GM21825 (cell line): ENCODE measurements around the gene SLC9C1.

Experiments
- ATAC-seq: cut with Tn5 transposase; IDR thresholded peaks from one replicate; pipeline ENCODE4 v1.9.1; 2021; ENCODE audit warnings: mild to moderate bottlenecking, moderate library complexity; ENCODE audit not compliant: unreplicated experiment

The SLC9C1 gene

DNA sequence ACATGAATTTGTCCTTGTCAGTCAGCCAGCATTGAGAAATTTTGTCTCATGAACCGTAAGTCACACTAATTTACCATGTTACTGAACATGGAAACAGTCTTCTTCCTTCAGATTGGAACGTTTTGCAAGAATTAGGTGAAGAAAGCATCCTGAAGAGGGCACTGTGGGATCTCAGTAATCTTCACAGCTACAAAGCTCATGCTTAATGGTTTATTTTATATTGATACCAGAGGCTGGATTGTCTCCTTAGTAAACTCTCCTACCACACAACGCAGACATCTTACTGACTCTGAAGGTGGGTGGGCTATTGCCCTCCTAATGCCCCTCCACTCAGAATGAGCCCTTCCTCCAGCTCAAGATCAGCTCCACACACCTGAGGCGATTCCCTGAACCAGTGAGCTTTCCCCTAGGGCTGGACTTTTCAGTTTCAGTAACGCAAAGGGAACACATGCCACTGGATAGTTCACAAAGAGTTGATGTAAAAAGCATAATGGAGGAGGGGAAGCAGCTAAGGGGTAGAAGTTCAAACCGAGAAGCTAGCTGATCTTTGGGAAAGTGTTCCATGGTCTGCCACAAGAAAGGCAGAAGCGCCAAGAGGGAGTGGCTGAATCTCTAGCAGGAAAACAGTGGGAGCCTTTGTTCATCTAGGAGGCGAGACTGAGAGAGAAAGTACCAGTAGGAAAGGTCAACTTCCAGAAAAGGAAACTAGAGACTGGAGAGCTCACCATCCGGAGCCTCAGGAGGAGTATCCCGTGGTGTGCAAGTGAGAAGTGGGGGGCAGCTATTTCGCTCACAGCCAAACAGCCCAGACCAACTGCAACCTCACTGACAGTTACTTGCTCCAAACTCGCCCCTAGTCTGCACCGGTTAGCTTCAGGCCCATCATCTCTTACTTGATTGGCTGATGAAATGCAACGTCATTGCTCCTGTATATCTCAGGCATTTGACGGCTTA lies at the start of gene SLC9C1:
SLC9C1 (minus strand) TSS at position 849 of the 954 bp plus-strand sequence. CDS start 7,425 bp downstream, outside the sequence.
- ATAC-seq, result no peak

DNA sequence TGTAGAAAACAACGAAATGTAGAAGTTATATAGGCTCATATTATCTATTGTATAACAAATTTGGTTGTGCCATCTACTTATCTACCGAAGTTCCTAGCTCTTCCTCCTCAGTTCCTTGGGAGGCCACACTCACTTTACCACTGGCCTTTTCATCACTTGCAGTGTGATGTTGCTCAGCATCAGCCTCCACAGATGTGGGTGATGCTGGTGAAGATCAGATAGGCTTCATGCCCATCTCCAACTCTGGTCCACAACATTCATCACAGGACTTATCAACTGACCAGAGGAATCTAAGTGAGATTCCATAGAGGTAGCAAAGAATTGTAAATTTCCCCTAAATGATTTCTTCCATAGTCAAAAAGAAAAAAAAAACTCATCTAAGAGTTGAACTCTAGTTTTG lies 47.4 kb upstream of the SLC9C1 start:
- ATAC-seq, result no peak

DNA sequence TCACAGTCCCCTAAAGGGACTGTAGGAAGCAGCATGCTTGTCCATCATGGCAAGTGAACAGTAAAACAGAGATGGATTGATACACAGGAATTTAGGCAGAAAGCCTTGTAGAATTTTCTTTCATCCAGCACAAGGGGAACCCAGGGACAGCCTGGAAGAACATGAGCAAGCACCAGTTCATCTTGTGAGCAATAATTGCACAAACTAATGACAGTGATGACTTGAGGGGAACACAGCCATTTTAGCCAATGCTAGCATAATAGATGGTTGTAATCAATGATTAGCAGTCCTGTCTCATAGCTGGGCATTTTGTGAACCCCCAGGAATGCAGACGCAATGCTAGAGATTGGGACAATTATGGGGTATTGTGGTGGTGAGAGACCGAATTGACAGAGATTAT lies 45.6 kb upstream of the SLC9C1 start:
- no peak for ATAC-seq

DNA sequence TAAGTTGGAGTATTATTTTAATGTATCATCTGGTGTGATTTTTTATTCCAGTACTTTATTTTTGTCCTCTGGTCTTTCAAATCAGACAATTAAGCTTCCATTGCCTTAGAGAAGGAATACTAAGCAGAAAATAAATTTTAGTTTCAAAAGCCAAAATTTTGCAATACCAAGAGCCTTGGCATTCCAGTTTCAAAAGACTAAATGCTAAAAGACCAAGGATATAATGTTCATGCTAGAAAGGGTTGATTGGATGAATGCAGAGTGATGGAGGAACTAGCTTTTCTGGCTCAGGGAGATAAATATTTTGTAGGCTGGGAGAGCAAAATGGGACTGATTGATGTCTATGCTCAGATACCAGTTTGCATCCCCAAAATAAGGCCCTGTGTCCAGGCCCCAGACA lies 45.1 kb upstream of the SLC9C1 start:
- ATAC-seq, result no peak

DNA sequence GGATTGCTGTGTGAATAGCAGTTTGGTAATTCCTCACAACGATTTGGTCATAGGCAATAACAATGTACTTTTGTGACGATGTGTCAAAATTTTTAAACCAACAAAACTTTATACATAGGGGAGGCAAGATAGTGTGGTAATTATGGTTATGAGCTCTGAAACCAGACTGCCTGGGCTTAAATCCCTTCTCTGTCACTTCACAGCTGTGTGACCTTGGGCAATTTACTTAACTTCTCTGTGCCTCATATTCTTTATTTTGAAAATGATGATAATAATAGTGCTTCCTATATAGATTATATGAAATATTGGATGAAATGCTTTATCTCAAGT lies 44.7 kb upstream of the SLC9C1 start:
- no peak for ATAC-seq

DNA sequence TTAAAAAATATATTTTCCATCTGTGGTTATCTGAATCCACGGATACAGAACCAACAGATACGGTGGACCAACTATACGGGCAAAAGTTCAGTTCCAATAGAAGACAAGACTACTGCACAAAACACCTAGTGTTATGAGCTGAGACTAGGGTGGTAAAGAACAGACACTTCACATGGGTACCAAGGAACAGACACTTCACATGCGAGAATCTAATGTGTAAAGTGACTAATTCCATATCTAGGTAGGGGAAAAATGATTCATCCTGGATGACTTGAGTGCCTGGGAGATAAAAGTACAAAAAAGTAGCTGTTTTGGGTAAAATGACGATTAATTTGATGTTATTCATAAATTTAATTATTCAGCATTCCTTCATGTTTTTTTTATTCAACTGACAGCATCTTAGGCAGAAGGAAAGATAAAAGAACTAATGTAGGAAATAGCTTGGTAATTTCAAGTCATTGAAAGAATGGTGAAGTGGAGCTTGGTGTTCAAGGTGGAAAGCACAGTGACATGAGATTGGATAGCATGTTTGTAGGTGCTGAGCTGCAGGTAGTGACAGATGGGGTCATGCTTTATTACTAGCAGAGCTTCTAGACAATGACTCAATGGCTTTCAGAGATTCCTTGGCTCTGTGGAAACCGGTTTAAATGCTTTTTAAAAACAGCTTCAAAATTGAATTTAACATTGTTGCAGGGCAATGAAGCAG lies 44.2 kb upstream of the SLC9C1 start:
- ATAC-seq, result no peak

DNA sequence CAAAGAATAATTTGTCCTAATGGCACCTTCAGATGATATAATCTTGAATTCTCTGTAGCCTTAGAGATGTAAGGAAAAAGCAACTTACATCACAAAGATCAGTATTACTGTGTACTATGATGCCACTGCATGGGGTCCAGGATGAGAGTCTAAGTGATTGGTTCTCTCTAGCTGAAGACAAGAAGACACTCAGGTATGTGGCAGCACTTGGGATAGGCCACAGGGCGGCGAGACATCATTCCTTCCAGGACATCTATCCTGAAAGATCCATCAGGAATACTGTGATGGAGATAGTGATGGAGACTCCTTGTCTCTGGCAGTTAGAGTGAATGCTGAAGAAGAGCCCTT lies 41.4 kb upstream of the SLC9C1 start:
- no peak for ATAC-seq

DNA sequence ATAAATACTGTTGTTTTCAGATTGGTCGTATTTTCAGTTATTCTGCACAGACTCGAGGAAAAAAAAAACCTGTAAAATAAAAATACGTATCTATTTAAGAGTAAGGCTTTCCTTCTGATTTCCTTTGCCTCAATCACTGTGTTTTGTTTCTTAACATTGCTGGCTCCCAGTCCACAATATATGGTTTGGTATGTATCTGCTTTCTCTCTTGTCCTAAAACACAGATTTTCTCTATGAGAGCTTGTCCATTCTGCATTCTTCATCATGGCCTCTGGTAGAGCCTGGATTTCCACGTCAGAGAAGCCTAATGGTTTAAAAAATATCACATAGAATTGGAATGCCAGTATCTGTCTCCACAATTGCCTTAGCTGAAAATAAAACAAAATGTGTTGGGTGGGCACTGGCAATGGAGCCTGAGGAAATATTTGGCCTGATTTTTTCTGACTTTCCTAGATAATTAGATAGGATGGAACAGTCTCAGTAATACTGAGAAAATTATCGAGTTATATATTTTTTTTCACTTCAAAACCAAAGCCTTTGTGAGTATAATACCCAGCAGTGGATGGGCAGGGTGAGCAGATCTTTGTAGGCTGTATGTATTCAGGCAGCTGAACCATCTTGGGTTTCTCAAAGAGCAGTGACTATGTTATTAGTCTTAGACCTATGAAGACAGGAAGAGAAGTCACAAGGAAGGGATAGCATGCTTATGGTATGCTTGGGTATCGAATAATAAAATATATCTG lies 40.8 kb upstream of the SLC9C1 start:
- no peak for ATAC-seq

DNA sequence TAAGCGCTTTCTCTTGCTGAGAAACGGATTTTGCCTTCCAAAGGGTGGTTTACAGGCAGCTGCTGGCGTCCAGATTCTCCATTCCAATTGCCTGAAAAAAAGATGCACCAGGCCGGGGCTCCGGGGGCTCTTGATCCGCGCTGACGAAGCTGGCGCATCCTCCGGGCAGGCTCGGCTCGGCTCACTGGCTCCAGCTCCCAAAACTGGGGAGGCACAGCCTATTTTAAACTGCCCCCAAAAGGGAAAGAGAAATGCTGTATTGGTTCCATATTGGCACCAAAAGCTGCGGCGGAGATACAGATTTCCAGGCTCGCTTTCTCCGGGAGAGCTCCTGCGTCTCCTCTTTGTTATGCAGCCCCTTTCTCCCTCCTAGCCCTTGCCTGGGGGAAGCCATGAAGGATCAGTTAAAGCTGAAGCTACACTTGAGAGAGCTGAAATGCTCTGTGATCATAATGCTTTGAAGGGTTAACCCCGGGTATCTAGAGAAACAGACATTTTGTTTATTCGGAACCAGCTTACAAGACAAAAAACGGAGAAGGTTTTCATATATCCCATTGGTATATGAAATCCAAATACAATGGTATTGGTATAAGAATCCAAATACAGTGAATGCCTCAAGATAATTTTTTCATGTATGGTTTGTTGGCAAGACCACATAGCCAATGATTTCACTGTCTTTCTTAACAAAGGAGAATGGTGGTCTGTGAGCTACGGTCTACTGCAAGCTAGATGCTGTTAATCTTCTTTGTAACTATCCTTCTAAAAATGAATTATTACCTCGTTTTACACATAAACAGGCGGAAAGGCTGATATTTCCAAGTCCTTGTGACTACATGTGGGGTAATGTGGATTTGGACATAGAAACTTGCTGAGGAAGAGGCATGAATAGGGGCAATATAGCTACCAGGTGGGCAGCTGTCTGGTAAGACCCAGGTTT lies 39.6 kb upstream of the SLC9C1 start:
- ATAC-seq, result peak; percentile 46

DNA sequence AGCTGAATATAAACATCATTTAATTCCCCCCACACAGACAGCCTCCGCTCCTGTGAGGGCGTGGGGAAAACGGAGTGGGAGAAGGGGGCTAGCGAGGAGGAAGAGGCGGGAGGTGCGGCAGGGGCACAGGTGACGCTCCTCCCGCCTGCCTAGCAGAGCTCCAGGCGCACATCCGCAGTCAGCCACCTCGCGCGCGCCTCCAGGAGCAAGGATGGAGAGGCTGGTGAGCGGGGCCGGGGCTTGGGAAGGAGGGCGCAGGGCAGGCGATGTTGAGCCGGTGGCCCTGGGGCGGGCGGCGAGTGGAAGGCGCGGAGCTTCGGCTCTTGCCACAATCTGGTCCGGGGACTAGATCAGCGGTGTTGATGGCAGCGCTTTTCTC lies 39.0 kb upstream of the SLC9C1 start, which contains the start of gene CD200:
CD200 (plus strand) TSS at position 155 of the 379 bp plus-strand sequence; CDS start at position 212, 57 bp downstream.
- peak; percentile 54 for ATAC-seq

DNA sequence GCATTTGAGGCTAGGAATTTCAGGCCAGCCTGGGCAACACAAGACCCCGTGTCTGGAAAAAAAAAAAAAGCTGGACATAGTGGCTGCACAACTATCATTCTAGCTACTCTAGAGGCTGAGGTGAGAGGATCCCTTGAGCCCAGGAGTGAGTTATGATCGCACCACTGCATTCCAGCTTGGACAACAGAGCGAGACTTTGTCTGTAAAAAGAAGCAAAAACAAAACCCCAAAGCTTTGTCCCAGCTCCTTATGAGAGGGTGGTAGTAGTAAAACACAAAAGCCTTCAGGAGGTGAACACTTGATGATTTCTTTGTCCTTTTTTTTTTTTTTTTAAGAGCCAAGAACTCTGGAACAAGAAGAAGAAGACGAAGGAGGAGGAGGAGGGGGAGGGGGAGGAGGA lies 37.8 kb upstream of the SLC9C1 start:
- no peak for ATAC-seq

DNA sequence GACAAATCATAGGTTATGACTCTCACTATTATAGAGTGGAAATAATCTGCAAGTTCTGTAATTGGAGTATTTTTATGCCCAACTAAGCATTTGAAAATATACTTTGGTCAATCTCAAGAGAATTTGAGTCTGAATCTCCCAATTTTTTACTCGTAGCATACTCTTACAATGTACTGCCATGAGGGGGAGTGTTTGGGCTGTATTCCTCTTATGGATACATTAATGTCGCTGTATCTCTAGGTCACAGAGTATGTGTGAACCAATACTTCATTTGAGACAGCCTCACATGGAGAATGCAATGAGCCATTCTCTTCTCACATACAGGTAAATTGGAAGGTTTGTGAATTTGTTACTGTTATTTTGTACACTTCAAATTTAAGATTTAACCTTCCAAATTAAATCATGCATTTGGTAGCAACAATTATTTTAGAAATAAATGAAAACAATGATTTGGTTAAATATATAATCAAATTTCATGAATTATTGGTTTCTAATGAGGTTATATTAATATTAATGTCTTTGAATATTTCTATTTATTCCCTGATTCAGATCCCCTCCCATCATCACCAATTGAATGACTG lies 33.4 kb upstream of the SLC9C1 start:
- ATAC-seq, result peak; percentile 97

DNA sequence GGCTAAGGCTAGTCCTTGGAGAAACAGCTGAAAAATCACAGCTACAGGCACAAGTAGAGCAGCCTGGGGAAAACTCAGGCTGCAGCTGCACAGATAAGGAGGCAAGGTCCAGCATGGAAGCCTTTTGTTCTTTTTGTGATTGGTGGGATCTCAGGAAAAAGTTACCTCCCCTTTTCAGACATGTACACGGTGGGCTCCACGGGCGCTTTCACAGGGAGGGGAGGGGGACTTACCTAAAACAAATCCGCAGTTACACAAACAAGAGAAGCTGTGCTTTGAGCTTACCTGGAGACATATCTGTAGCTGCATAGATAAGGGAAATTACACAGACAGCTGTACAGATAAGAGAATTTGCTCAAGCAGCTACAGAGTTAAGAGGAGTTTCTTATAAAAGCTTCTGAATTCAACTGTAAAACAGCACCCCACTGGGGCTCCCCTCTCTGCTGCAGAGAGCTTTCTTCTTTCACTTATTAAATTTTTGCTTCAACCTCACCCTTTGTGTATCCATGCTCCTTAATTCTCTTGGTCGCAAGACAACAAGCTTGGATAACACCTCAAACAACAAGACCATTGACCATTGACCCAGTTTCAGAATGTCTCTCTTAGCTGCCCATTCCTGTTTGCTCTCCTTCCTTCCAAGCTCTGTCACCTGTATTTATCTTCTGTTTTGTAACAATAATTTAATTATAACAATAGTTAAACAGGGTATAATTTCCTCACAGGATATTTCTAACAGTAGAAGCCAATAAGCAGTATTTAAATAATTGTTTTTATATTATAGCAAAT lies 28.0 kb upstream of the SLC9C1 start:
- no peak for ATAC-seq

DNA sequence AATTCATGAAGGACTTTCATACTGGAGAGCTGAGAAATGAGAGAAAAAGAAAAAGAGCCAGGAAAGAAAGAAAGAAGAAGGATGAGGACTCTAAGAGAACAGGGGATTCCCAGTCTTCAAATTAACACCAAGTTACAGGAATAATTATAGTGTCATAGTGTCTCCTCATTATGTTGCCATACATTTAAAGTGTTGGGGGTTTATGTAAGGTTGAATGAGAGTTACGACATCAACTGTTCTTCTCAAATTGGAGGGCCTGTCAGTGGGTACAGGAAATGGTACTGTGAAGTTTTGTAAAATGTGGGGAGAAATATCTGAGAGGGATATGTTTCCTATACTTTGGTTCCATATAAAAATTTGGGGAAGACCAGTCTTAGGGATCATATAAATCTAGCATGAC lies 26.7 kb upstream of the SLC9C1 start:
- no peak for ATAC-seq

DNA sequence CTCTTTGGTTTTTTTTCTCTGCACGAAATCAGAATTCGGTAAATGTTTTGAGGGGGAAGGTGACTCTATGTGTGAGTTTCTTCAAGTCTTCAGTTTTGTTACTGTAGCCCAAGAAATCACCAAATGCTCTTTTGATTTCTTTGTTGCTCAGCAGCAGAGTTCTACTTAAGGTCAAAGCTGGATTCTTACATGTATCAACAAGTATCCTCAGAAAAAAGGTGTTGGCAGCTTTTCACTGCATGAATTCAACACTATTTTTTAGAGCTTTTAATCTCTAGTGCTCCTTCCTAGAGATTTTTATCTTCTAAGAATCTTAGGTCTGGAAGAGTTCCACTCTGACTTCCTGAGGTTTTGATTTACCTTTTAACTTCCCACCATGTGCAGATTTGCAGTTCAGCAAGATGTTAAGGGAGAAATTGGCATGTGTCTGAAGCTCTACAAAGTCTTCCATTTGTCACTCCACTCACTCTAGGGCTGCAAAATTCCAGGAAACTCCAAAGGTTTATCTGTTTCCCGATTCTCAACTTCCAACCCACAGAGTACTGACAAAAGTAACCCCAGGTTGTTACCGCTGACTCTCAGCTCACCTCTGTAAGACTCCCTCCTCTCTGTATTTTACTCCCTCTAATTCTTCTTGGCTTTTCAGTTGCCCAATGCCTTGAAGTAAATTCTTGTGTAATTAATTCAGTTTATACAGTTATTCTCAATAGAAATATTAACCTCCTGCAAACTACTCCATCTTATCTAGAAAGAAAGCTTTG lies 25.7 kb upstream of the SLC9C1 start:
- no peak for ATAC-seq

DNA sequence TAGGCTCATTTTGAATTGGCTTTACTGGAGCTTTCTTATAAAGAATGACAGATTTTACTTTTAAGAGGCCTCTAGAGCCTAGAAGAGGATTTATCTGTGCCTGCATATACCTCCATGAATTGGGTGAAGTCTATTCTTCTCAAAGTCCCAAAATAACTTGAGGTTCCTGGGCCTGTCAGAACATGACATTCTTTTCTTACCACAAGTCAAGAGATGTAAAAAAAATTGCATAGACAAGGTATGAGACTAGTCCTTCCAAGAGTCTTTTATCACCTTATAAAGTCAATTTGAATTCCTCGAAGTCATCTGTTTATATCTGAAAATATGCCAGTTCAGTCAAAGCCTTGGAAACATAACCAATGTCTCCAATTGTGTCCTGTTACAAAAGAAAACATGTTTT lies 21.8 kb upstream of the SLC9C1 start:
- no peak for ATAC-seq

DNA sequence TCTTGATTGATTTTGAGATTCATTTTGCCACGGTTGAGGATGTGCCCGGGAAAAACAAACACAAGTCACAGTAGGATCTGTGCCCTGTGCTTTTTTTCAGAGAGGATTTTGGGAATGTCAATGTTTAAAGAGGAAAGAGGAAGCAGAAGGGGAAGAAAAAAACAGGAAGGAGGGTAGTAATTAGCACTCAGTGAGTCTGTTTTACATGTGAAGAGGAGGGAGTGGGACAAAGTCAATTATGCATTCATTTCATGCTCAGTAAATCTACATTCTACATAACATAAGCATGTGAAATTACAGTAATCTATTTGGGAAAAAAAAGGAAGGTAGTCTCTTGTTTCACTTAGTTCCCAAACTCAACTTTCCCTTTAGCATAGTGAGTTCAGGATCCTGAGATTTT lies 20.6 kb upstream of the SLC9C1 start:
- no peak for ATAC-seq

DNA sequence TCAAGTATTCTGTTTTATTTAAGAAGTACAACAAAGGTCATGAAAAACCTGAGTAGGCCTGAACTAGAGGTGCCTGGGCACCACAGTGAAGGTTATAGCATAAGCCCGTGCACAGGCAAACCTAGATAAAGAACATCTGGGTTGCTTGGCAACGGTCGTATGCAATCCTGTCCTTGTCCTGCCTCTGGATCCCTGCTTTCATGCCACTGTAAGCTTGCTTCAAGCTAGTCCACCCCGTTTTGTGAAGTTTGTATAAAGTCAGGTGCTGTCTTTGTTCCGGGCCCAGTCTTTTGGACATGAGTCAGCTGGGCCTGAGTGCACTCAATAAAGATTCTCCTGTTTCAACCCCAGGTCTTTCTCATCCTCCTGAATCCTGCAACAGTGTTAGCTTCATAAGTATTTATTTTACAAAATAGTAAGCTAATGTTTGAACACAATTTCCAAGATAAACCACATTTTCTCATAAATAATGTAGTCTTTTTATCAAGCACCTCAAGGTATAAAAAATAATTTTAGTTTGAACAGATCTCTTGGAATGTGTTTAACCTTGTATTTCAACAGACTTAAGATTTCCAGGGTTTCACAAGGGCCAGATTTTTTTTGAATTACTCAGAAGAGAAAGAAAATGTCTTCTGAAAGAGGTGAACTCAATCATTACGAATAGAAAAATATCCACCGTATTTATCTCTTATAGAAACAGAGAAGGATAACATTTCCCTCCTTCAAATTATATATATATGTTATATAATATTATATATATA lies 14.3 kb upstream of the SLC9C1 start:
- ATAC-seq, result no peak
